Measurements from ENCODE around the gene NELL1.

Gene NELL1

DNA sequence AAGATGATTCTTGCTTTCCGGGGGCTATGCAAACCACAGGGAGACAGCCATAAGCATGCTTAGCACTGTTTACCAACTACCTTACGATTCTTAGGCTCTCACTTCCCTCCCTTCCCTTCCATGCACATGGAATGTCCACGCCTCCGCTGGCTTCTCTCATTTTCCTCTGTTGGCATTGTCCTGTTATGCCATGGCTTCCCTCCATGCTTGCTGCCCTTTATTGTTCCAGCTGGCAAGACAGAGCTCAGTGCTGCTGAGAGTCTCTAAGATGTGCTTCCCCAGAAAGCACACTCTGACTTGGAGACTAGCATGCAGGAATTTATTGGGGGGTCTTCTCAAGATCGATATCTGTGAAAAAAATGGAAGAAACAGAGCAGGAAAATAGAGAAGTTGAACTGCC lies 379.2 kb downstream of the NELL1 start:
- H3K27ac Mint-ChIP-seq: no peak overlapping the region
- ATAC-seq (replicated peaks) (no peak), DNase-seq (no peak)
- H3K27me3 Mint-ChIP-seq: no peaks in the 10 kb centered on the region
- no peaks in the 10 kb centered on the region for H3K4me1 Mint-ChIP-seq
- no peak overlapping the region for H3K4me3 Mint-ChIP-seq
- peaks cover 0 to 2% of the 10 kb centered on the region in 2 donors for H3K9me3 Mint-ChIP-seq
- H3K36me3 Mint-ChIP-seq: no peaks in the 10 kb centered on the region

DNA sequence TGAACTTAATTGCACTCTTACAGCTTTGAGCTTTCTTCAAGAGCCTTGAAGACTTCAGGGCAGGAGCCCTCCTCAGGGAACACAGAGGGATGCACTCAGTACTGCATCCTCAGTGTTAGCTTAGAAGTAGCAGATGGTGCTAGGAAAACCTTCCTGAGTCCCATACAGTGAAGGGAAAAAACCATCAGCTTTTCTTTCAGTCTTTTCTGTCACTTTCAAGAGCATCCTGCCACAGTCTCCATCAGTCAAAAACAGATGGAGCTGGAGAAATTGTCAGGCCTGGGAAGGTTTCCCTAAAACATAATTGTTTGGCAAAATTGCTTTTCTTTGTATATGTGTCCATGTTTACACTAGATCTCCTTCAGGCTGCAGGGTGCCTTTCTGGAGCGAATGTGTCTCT lies 384.1 kb downstream of the NELL1 start:
- ATAC-seq (replicated peaks): no peak
- H3K27ac Mint-ChIP-seq: no peak overlapping the region
- no peaks in the 10 kb centered on the region for H3K27me3 Mint-ChIP-seq
- H3K36me3 Mint-ChIP-seq: no peaks in the 10 kb centered on the region
- H3K4me1 Mint-ChIP-seq: no peaks in the 10 kb centered on the region
- H3K4me3 Mint-ChIP-seq: no peak overlapping the region
- peaks cover 0 to 2% of the 10 kb centered on the region in 2 donors for H3K9me3 Mint-ChIP-seq
- no peak for DNase-seq

DNA sequence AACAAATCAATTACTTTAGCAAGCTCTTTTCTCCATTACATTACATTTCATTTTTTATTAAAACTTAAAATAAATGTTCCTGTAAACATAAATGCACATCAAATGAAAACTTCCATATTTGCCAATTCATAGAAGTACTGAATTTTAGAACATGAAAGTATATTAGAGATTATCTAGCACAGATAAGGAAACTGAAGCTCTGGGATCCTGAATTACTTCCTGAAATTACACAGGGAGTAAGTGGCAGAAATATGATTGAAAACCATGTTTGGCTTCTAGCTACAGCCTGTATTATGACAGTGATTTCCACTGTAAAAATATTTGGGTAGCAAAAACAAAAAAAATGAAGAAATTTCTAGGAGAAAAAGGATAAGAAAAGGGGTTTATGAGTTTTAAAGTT lies 387.3 kb downstream of the NELL1 start:
- no peaks in the 10 kb centered on the region for H3K27me3 Mint-ChIP-seq
- no peak overlapping the region for H3K27ac Mint-ChIP-seq
- no peak for ATAC-seq (replicated peaks)
- peaks cover 0 to 2% of the 10 kb centered on the region in 2 donors for H3K9me3 Mint-ChIP-seq
- no peaks in the 10 kb centered on the region for H3K4me1 Mint-ChIP-seq
- no peak overlapping the region for H3K4me3 Mint-ChIP-seq
- no peaks in the 10 kb centered on the region for H3K36me3 Mint-ChIP-seq
- DNase-seq: no peak

DNA sequence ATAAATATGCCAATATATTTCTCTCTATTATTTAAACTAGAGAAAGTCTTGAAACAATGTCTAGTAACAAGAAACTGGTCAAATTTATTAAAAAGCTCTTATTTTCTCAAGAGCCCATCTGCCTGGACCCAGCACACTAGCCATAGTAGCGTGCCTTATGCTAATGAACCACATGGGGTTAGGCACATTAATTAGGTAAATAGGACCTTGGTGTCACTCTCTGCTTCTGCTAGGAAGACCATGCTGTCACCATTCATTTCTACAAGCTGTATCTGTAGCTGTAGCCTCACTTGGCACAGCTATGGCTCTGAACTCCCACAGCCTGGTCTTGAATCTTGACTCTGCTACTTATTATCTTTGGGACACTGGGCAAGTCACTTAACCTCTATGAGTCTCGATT lies 390.5 kb downstream of the NELL1 start:
- no peak overlapping the region for H3K27ac Mint-ChIP-seq
- H3K4me1 Mint-ChIP-seq: no peaks in the 10 kb centered on the region
- H3K9me3 Mint-ChIP-seq: peaks cover 0 to 1% of the 10 kb centered on the region in 2 donors
- no peak for DNase-seq
- H3K36me3 Mint-ChIP-seq: no peaks in the 10 kb centered on the region
- no peak overlapping the region for H3K4me3 Mint-ChIP-seq
- H3K27me3 Mint-ChIP-seq: no peaks in the 10 kb centered on the region
- ATAC-seq (replicated peaks): no peak

DNA sequence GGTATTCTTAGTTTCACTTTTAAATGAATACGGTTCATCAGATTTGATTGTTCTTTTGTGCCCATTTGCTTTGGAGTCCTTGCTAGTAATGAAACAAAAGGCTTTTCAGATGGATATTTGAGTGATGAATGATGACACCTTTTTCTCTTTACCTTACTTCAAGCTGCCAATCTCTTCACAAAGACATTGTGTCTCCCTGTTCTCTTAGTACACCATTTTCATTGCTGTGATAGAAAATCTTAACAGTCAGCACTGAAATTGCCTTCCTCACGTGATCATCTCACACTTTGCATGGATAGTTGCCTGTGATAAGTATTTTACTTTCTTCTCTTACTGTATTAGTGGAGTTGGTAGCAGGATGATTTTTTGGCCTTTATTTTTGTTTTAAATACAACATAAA lies 396.6 kb downstream of the NELL1 start:
- H3K27ac Mint-ChIP-seq: no peak overlapping the region

DNA sequence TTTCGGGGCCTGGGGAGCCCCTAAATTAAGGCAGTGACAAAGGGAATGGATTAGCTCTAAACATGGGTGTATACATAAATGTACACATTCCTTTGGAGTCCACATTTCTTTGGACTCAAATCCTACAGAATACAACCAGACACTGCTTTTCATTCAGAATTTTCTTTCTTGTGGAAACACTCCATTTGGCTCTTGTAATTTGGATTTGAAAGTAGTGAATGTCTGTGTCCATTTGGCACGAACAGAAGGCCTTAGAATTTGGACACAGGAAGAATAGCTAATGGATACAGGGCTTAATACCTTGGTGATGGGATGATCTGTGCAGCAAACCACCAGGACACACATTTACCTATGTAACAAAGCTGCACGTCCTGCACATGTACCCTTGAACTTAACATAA lies 399.5 kb downstream of the NELL1 start:
- no peaks in the 10 kb centered on the region for H3K9me3 Mint-ChIP-seq
- no peaks in the 10 kb centered on the region for H3K4me1 Mint-ChIP-seq
- no peak overlapping the region for H3K27ac Mint-ChIP-seq
- no peak overlapping the region for H3K4me3 Mint-ChIP-seq
- ATAC-seq (replicated peaks) (no peak), DNase-seq (no peak)
- H3K36me3 Mint-ChIP-seq: no peaks in the 10 kb centered on the region
- no peaks in the 10 kb centered on the region for H3K27me3 Mint-ChIP-seq

More for the DNA sequence above, 396.6 kb downstream of the NELL1 start:
- H3K9me3 Mint-ChIP-seq: peaks cover 0 to 1% of the 10 kb centered on the region in 2 donors
- H3K27me3 Mint-ChIP-seq: no peaks in the 10 kb centered on the region
- no peaks in the 10 kb centered on the region for H3K4me1 Mint-ChIP-seq
- H3K36me3 Mint-ChIP-seq: no peaks in the 10 kb centered on the region
- DNase-seq: no peak
- no peak overlapping the region for H3K4me3 Mint-ChIP-seq
- ATAC-seq (replicated peaks): no peak

DNA sequence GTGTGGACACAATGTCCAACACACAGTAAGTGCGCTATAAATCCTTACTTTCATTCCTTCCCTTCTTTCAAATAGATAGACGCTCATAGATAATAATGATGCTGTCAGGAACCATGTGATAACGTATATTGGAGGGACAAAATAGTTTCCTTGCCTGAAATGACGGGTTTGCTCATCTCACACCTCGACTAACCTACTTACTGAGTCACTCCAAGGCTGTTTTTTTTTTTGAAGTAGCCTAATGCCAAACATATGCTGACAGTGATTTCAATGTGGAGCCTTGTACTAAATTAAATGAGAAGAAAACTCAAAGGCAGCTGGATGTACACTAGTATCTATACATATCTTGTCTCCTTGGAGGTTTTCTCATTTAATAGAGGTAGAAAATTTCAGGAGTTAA lies 400.5 kb downstream of the NELL1 start:
- no peaks in the 10 kb centered on the region for H3K9me3 Mint-ChIP-seq
- DNase-seq (no peak), ATAC-seq (replicated peaks) (no peak)
- no peak overlapping the region for H3K27ac Mint-ChIP-seq
- no peaks in the 10 kb centered on the region for H3K27me3 Mint-ChIP-seq
- H3K4me3 Mint-ChIP-seq: no peak overlapping the region
- H3K36me3 Mint-ChIP-seq: no peaks in the 10 kb centered on the region
- H3K4me1 Mint-ChIP-seq: no peaks in the 10 kb centered on the region

DNA sequence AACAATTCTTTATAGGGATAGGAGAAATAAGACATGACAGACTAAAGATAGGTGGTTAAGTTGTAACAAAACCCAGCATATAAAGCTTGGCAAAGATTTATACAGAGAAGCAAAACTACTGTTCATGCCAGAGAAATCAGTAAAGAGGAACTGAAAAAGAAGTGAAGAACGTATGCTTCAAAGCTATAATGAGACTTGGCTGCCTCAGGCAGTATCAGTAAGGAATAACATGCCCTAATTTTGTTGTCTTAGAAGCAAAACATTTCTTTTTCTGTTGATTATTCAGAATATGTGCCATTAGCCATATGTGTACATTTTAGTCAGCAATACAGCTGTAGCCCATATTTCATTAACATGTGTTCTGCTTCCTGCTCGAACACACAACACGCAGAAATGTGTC lies 403.2 kb downstream of the NELL1 start:
- no peak overlapping the region for H3K27ac Mint-ChIP-seq
- peaks cover 0 to 1% of the 10 kb centered on the region in 2 donors for H3K9me3 Mint-ChIP-seq
- DNase-seq (no peak), ATAC-seq (replicated peaks) (peak; percentile 34 to 63)
- H3K27me3 Mint-ChIP-seq: no peaks in the 10 kb centered on the region
- no peaks in the 10 kb centered on the region for H3K4me1 Mint-ChIP-seq
- H3K4me3 Mint-ChIP-seq: no peak overlapping the region
- no peaks in the 10 kb centered on the region for H3K36me3 Mint-ChIP-seq

DNA sequence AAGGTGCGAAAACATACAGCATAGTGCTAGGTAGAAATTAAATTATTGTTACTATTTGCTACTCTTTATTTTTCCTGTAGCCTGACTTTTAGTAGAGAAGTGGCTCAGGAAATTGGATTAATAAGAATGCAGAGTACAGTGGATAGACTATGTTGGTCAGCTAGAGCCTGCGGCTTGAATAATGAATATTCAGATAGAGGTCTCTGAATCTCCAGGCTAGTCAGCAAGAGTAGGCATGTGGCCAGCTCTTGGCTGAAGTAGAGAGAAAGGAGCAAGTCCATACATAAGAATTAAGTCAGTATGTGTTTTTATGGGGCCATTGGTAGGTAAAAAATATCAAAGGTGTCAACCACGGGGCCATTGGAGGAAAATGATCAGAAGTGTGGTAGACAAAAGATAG lies 413.5 kb downstream of the NELL1 start:
- Mint-ChIP-seq H3K27ac (no peak overlapping the region), H3K4me1 (no peaks in the 10 kb centered on the region), H3K36me3 (no peaks in the 10 kb centered on the region), H3K27me3 (no peaks in the 10 kb centered on the region), H3K4me3 (no peak overlapping the region), H3K9me3 (peaks cover 0 to 2% of the 10 kb centered on the region in 2 donors)
- no peak for DNase-seq
- ATAC-seq (replicated peaks): no peak

DNA sequence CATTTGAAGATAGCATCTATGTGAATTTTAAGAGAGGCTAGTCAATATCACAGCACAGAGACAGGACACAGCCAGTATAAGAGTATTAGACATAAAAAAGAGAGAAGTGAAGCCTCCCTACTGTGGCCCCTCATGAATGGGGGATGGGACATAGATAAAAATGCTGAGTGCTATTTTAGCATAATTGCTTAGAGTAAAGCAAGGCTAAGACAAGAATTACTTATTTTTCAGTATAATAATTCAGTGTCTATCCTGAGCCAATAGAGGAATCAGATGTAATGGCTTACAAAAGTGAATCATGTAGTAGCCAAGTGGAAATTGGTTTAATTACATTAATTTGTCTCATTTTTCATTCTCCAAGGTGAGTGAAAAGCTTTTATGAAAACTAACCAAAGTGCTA lies 419.5 kb downstream of the NELL1 start:
- Mint-ChIP-seq H3K27ac (no peak overlapping the region), H3K36me3 (no peaks in the 10 kb centered on the region), H3K4me1 (no peaks in the 10 kb centered on the region), H3K27me3 (no peaks in the 10 kb centered on the region), H3K4me3 (no peak overlapping the region), H3K9me3 (peaks cover 4 to 9% of the 10 kb centered on the region in 2 donors)
- no peak for DNase-seq
- ATAC-seq (replicated peaks): no peak

DNA sequence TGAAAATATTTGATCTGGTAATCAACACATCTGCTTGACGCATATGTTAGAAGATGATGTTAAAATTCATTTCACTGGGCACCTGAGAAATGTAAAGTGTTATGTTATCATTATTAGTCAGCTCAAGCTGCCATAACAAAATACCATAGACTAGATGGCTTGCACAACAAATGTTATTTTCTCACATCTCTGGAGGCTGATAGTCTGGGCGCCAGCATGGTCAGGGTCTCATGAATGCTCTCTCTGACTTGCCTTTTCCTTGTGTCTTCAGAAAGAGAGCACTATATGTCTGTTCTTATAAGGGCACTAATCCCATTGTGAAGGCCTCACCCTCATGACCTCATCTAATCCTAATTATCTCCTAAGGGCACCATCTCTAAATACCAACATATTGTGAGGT lies 435.3 kb downstream of the NELL1 start:
- H3K4me3 Mint-ChIP-seq: no peak overlapping the region
- H3K9me3 Mint-ChIP-seq: peaks cover 4 to 5% of the 10 kb centered on the region in 2 donors
- no peak overlapping the region for H3K27ac Mint-ChIP-seq
- no peaks in the 10 kb centered on the region for H3K36me3 Mint-ChIP-seq
- H3K27me3 Mint-ChIP-seq: no peaks in the 10 kb centered on the region
- DNase-seq (no peak), ATAC-seq (replicated peaks) (no peak)
- H3K4me1 Mint-ChIP-seq: no peaks in the 10 kb centered on the region

DNA sequence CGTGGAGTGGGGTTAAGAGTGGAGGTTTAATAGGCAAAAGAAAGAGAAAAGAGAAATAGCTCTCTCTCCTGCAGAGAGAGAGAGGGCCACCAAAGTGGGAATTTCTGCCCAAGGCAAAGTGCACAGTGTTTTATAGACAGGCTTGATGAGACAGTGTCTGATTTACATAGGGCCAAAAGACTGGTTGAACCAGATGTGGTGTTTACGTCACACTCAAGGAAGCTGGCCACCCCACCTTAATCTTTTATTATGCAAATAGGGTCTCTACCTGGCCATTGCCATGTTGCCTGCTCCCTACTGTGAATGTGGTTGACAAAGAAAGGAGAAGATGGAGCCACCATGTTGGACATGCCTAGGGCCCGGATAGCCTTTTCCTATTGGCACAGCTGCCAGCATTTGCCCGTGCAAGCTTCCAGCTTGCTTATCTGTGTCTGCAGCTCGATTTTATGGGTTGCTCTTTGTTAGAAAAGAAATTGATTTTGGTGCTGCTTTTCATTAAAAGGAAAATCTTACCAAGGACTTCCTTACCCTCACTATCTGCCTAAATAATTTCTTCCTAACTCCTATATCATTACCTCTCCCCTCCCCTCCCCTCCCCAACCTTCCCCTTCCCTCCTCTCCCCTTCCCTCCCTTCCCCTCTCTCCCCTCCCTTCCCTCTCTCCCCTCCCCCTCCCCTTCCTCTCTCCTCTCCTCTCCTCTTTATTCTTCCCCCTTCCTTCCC lies 436.0 kb downstream of the NELL1 start:
- H3K9me3 Mint-ChIP-seq: peaks cover 4 to 5% of the 10 kb centered on the region in 2 donors
- no peaks in the 10 kb centered on the region for H3K36me3 Mint-ChIP-seq
- H3K4me3 Mint-ChIP-seq: no peak overlapping the region
- no peak overlapping the region for H3K27ac Mint-ChIP-seq
- no peaks in the 10 kb centered on the region for H3K4me1 Mint-ChIP-seq
- ATAC-seq (replicated peaks) (no peak), DNase-seq (no peak)
- H3K27me3 Mint-ChIP-seq: no peaks in the 10 kb centered on the region

DNA sequence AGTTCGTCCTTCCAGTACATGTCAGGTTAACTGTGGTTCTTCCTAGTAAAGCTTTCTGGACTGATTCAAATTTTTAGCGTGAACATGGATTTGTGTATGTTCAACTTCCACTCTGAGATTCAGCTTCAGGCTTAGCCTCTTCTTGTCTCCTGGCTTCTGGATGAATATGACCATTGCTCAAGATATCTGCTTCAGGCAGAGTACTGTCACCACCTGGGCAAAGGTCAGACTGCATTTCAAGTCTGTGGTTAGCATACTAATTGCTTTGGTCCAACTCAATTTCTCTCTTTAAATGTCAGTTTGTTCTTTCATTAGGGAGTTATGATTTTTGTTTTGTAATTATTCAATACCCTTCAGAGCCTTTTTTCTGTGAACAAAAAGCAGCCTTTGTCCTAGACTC lies 440.0 kb downstream of the NELL1 start:
- DNase-seq (no peak), ATAC-seq (replicated peaks) (no peak)
- Mint-ChIP-seq H3K4me3 (no peak overlapping the region), H3K27me3 (no peaks in the 10 kb centered on the region), H3K36me3 (no peaks in the 10 kb centered on the region), H3K9me3 (peaks cover 4 to 5% of the 10 kb centered on the region in 2 donors), H3K4me1 (no peaks in the 10 kb centered on the region), H3K27ac (no peak overlapping the region)

DNA sequence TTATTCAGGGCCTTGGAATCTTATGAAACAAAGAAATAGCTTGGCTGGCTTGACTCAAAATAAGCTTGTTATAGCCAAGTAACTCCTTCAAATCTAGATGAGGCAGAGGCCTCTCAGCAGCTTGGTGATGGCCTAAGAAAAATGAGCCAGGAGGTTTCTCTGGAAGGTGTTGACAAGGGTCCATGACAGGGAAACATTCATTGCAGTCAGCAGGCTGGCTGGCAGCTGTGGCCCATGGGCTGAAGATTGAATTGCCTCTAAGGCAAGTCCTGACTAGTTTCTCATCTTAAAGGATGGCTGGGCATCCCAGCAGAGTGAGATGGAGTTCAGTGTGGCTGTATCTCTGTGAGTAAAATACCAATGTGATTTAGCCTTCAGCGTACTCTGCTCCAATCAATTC lies 441.0 kb downstream of the NELL1 start:
- Mint-ChIP-seq H3K36me3 (no peaks in the 10 kb centered on the region), H3K27ac (no peak overlapping the region), H3K9me3 (peaks cover 2 to 4% of the 10 kb centered on the region in 2 donors), H3K27me3 (no peaks in the 10 kb centered on the region), H3K4me1 (no peaks in the 10 kb centered on the region), H3K4me3 (no peak overlapping the region)
- no peak for ATAC-seq (replicated peaks)
- no peak for DNase-seq

DNA sequence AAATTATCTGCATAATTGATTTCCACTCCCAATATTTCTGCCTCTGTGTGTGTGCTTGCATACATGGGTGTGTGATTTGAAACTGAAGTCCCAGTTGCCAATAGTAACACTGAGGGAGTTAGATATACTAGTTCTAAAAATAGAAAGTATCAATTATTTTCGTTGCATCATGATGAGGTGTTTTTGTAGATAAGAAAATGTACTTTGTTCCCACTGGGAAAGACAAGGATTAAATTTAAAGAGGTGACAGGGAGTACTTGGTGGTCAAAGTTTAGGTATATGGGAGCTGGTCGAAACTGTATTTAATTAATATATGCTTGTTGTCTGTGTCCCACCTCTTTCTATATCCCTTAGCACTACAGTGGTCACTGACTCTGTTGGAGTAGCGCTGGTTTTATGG lies 444.5 kb downstream of the NELL1 start:
- Mint-ChIP-seq H3K9me3 (peaks cover 2 to 4% of the 10 kb centered on the region in 2 donors), H3K27me3 (no peaks in the 10 kb centered on the region), H3K36me3 (no peaks in the 10 kb centered on the region), H3K27ac (no peak overlapping the region), H3K4me3 (no peak overlapping the region), H3K4me1 (no peaks in the 10 kb centered on the region)
- DNase-seq: no peak
- no peak for ATAC-seq (replicated peaks)

DNA sequence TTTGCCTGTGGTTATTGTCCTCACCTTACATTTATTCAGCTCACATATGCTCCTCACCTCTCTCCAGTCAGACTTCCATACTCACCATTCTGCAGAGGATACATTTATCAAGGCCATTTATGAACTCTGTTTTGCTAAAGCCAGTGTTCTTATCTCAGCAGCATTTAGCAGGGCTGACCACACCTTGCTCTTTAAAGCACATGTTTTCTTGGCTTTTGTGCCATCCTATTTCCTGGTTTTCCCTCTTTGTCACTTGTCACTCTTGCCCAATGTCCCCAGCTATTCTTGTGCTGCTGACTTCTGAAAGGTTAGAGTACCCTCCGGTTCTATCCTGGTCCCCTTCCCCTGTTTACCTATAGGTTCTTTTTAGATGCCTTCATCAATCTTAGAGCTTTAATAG lies 446.6 kb downstream of the NELL1 start:
- Mint-ChIP-seq H3K27ac (no peak overlapping the region), H3K9me3 (peaks cover under 1 to 2% of the 10 kb centered on the region in 2 donors), H3K4me1 (no peaks in the 10 kb centered on the region), H3K36me3 (no peaks in the 10 kb centered on the region), H3K4me3 (no peak overlapping the region), H3K27me3 (no peaks in the 10 kb centered on the region)
- no peak for ATAC-seq (replicated peaks)
- no peak for DNase-seq
